K562 (cell line): ENCODE results near the gene CCDC116. TPM values are rescaled to one million over a fixed set of nuclear protein-coding genes. Genes with fewer than 3 reads are reported as not detected.

ENCODE experiments used
- EP300 ChIP-seq: IDR thresholded peaks from 2 replicates; pipeline ENCODE4 v1.6.1; 2012; ENCODE audit warnings: low read length, improper control_type of control experiment
- KDM2B ChIP-seq: fragments of 250-450 bp; sonication (Bioruptor Pico); IDR thresholded peaks from 2 replicates; pipeline ENCODE4 v1.8.0; 2021; ENCODE audit warnings: mild to moderate bottlenecking, moderate library complexity
- MAFF ChIP-seq: IDR thresholded peaks from 2 replicates; pipeline ENCODE4 v1.6.1; 2012; ENCODE audit warnings: low read length, improper control_type of control experiment
- MYNN ChIP-seq, 2 experiments: sonication (generic); formaldehyde crosslinking in 1 of 2; IDR thresholded peaks; 2 replicates each; pipeline versions ENCODE4 v1.5.0 to v1.6.1; 2016 to 2020; ENCODE audit warnings: antibody characterized with exemption in 1 of 2, missing genetic modification reagents in 1 of 2
- SMC3 ChIP-seq: conservative IDR thresholded peaks from 2 replicates; pipeline ENCODE4 v1.6.1; 2011; ENCODE audit warnings: low read depth, low read length, improper control_type of control experiment; ENCODE audit not compliant: insufficient read depth
- TBL1XR1 ChIP-seq, 2 experiments: IDR thresholded peaks; 2 replicates each; pipeline ENCODE4 v1.6.1; 2012; ENCODE audit warnings: improper control_type of control experiment in 2 of 2, low read length in 2 of 2, mild to moderate bottlenecking in 1 of 2
- ZC3H11A ChIP-seq: IDR thresholded peaks from 2 replicates; pipeline ENCODE4 v1.6.1; 2012; ENCODE audit warnings: low read depth, low read length, improper control_type of control experiment
- ZNF146 ChIP-seq: IDR thresholded peaks from one replicate; pipeline ENCODE4 v1.6.1; 2018; ENCODE audit warnings: missing compliant biosample characterization; ENCODE audit not compliant: unreplicated experiment
- ZNF384 ChIP-seq: IDR thresholded peaks from 2 replicates; pipeline ENCODE4 v1.6.1; 2012; ENCODE audit warnings: low read depth, low read length, improper control_type of control experiment
- polyA plus RNA-seq, 8 experiments: library from polyadenylated mRNA; depleted of rRNA in 4 of 8; stranded (reverse) in 5 of 8; unstranded in 3 of 8; fragments of >200 nt; fragmentation: Nextera tagmentation in 2 of 8; fragmentation: Illumina TruSeq in 1 of 8; extraction: Ambion mirVana in 2 of 8; extraction: Trizol in 1 of 8; gene quantifications; 2 replicates each; pipeline versions ENCODE4 v1.2.1 to v1.2.3, GENCODE V29; 2011 to 2014; ENCODE audit warnings: inconsistent platforms in 1 of 8, missing spikeins in 1 of 8
- total RNA-seq, 7 experiments: library from RNA; depleted of rRNA in 6 of 7; stranded (reverse); fragments of >200 nt in 6 of 7; fragmentation: Illumina TruSeq in 2 of 7; extraction: Trizol in 2 of 7; gene quantifications; 2 replicates each; pipeline versions ENCODE4 v1.2.1 to v1.2.3, GENCODE V29; 2011 to 2021; ENCODE audit warnings: low replicate concordance in 1 of 7
- TF ChIP-seq, protein P1 (sequence below), 3 experiments: IDR thresholded peaks in 2 of 3; conservative IDR thresholded peaks in 1 of 3; 2 replicates each; pipeline ENCODE4 v1.5.1; 2011 to 2012; ENCODE audit warnings: low read length in 3 of 3, mild to moderate bottlenecking in 3 of 3, control low read depth in 2 of 3, improper control_type of control experiment in 1 of 3, inconsistent platforms in 1 of 3, low read depth in 1 of 3, mixed read lengths in 1 of 3, moderate library complexity in 1 of 3; ENCODE audit not compliant: insufficient read depth in 2 of 3
- TF ChIP-seq, protein P2 (sequence below), 2 experiments: fragments of 150-350 bp in 1 of 2; IDR thresholded peaks; 2 replicates each; pipeline ENCODE4 v1.6.1; 2012 to 2016; ENCODE audit warnings: low read depth in 2 of 2, low read length in 2 of 2, mild to moderate bottlenecking in 1 of 2, moderate library complexity in 1 of 2
- TF ChIP-seq, protein P3 (sequence below): fragments of 250-450 bp; sonication (Bioruptor Pico); IDR thresholded peaks from 2 replicates; pipeline ENCODE4 v1.5.0; 2021; ENCODE audit warnings: mild to moderate bottlenecking, borderline replicate concordance
- TF ChIP-seq, protein P4 (sequence below): fragments of 200-400 bp; formaldehyde crosslinking; IDR thresholded peaks from 2 replicates; pipeline ENCODE4 v1.6.1; 2017; ENCODE audit warnings: mild to moderate bottlenecking, low read depth, low read length, moderate library complexity

The CCDC116 gene
- total and polyA plus RNA-seq, 9 of the 15 experiments (the other 6 are each of a cell fraction or from before 2014, with no cell fraction given) = 1.6 to 11.3 (median 4.7) TPM

DNA sequence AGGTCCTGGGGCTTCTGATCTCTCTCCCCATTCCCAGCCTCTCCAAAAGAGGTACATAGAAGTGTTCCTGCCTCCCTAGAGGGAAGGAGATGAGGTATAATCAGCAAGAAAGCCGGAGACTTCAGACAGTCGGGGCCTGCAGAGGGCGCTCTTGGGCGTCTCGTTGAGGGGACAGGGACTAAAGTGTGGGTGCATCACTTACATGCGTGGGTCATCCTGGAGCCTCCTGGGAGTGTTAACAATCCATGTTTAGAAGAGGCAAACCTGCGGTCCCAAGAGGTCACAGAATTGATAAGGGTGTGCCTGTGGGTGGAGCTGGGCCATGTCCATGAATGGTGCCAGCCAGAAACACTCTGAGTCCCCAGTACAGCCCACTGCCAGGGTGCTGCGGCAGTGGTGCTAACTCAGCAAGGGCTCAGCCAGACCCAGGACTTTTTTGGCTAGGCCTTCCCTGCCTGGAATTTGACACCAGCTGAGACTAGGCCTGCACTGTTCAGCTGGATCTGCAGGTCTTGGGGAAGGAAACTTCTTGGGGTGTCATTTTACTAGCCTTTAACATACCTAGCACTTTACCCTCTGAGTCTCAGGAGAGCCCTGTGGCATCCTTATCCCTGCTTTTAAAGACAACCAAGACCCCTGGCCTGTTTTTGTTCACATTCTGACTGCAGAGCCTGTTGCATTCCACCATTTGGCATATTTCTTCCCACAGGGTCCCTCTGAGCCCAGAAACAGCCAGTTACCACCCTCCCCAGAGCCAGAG is 8.3 kb upstream of the CCDC116 start (continued):
- TF ChIP-seq ZC3H11A = 0 out of 2 replicates have a peak, but pooled peaks have one; percentile 63
- TF ChIP-seq, protein P1, sequence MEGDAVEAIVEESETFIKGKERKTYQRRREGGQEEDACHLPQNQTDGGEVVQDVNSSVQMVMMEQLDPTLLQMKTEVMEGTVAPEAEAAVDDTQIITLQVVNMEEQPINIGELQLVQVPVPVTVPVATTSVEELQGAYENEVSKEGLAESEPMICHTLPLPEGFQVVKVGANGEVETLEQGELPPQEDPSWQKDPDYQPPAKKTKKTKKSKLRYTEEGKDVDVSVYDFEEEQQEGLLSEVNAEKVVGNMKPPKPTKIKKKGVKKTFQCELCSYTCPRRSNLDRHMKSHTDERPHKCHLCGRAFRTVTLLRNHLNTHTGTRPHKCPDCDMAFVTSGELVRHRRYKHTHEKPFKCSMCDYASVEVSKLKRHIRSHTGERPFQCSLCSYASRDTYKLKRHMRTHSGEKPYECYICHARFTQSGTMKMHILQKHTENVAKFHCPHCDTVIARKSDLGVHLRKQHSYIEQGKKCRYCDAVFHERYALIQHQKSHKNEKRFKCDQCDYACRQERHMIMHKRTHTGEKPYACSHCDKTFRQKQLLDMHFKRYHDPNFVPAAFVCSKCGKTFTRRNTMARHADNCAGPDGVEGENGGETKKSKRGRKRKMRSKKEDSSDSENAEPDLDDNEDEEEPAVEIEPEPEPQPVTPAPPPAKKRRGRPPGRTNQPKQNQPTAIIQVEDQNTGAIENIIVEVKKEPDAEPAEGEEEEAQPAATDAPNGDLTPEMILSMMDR (IDR thresholded peaks at IDR 0.05 in 2 of 3, conservative IDR thresholded peaks at IDR 0.05 in 1 of 3; ENCODE audit: insufficient read depth in 2 of 3, low read depth in 1 of 3, low read length in 3 of 3) = peak in 1 of 3 experiments; percentile 99; a peak in 2 of 6 replicates
- TF ChIP-seq MYNN (IDR thresholded peaks at IDR 0.05) = no peak
- no peak for TF ChIP-seq MYNN (CRISPR knock-in tag; IDR thresholded peaks at IDR 0.05)
- peak; percentile 93 for TF ChIP-seq SMC3
- TF ChIP-seq TBL1XR1 (IDR thresholded peaks at IDR 0.05; ENCODE audit: low read length in 2 of 2) = peak in 1 of 2 experiments; percentile 69; a peak in 1 of 4 replicates
- peak; percentile 40 for TF ChIP-seq MAFF
- no peak for TF ChIP-seq KDM2B (CRISPR knock-in tag)
- TF ChIP-seq EP300 = peak; percentile 57
- TF ChIP-seq, protein P2, sequence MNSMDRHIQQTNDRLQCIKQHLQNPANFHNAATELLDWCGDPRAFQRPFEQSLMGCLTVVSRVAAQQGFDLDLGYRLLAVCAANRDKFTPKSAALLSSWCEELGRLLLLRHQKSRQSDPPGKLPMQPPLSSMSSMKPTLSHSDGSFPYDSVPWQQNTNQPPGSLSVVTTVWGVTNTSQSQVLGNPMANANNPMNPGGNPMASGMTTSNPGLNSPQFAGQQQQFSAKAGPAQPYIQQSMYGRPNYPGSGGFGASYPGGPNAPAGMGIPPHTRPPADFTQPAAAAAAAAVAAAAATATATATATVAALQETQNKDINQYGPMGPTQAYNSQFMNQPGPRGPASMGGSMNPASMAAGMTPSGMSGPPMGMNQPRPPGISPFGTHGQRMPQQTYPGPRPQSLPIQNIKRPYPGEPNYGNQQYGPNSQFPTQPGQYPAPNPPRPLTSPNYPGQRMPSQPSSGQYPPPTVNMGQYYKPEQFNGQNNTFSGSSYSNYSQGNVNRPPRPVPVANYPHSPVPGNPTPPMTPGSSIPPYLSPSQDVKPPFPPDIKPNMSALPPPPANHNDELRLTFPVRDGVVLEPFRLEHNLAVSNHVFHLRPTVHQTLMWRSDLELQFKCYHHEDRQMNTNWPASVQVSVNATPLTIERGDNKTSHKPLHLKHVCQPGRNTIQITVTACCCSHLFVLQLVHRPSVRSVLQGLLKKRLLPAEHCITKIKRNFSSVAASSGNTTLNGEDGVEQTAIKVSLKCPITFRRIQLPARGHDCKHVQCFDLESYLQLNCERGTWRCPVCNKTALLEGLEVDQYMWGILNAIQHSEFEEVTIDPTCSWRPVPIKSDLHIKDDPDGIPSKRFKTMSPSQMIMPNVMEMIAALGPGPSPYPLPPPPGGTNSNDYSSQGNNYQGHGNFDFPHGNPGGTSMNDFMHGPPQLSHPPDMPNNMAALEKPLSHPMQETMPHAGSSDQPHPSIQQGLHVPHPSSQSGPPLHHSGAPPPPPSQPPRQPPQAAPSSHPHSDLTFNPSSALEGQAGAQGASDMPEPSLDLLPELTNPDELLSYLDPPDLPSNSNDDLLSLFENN (IDR thresholded peaks at IDR 0.05; ENCODE audit: low read depth in 2 of 2, low read length in 2 of 2) = peak in 1 of 2 experiments; percentile 73; a peak in 1 of 4 replicates
- TF ChIP-seq, protein P3, sequence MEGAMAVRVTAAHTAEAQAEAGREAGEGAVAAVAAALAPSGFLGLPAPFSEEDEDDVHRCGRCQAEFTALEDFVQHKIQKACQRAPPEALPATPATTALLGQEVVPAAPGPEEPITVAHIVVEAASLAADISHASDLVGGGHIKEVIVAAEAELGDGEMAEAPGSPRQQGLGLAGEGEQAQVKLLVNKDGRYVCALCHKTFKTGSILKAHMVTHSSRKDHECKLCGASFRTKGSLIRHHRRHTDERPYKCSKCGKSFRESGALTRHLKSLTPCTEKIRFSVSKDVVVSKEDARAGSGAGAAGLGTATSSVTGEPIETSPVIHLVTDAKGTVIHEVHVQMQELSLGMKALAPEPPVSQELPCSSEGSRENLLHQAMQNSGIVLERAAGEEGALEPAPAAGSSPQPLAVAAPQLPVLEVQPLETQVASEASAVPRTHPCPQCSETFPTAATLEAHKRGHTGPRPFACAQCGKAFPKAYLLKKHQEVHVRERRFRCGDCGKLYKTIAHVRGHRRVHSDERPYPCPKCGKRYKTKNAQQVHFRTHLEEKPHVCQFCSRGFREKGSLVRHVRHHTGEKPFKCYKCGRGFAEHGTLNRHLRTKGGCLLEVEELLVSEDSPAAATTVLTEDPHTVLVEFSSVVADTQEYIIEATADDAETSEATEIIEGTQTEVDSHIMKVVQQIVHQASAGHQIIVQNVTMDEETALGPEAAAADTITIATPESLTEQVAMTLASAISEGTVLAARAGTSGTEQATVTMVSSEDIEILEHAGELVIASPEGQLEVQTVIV = no peak
- TF ChIP-seq ZNF384 = no peak; the same call in 1 of the 2 replicates
- no peak for TF ChIP-seq ZNF146 (CRISPR knock-in tag)
- TF ChIP-seq, protein P4, sequence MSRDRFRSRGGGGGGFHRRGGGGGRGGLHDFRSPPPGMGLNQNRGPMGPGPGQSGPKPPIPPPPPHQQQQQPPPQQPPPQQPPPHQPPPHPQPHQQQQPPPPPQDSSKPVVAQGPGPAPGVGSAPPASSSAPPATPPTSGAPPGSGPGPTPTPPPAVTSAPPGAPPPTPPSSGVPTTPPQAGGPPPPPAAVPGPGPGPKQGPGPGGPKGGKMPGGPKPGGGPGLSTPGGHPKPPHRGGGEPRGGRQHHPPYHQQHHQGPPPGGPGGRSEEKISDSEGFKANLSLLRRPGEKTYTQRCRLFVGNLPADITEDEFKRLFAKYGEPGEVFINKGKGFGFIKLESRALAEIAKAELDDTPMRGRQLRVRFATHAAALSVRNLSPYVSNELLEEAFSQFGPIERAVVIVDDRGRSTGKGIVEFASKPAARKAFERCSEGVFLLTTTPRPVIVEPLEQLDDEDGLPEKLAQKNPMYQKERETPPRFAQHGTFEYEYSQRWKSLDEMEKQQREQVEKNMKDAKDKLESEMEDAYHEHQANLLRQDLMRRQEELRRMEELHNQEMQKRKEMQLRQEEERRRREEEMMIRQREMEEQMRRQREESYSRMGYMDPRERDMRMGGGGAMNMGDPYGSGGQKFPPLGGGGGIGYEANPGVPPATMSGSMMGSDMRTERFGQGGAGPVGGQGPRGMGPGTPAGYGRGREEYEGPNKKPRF = no peak
